K562 (cell line): ENCODE data around the gene PDZK1IP1. TPM values are rescaled to one million over a fixed set of nuclear protein-coding genes. Genes with fewer than 3 reads are reported as not detected.

ENCODE experiments used
- ATF6 ChIP-seq: sonication (generic); formaldehyde crosslinking; IDR thresholded peaks from 2 replicates; pipeline ENCODE4 v1.4.0; 2020; ENCODE audit warnings: mild to moderate bottlenecking, missing genetic modification reagents
- EGR1 ChIP-seq: fragments of 450-650 bp; conservative IDR thresholded peaks from 2 replicates; pipeline ENCODE4 v1.6.1; 2017; ENCODE audit warnings: mild to moderate bottlenecking
- ELF2 ChIP-seq: fragments of 250-450 bp; sonication (Bioruptor Pico); IDR thresholded peaks from 2 replicates; pipeline ENCODE4 v1.5.0; 2021; ENCODE audit warnings: mild to moderate bottlenecking
- ETV5 ChIP-seq: sonication (generic); formaldehyde crosslinking; IDR thresholded peaks from 2 replicates; pipeline ENCODE4 v1.4.0; 2020; ENCODE audit warnings: low read depth, mild to moderate bottlenecking, missing genetic modification reagents
- FOXK2 ChIP-seq, 2 experiments: fragments of 450-650 bp; IDR thresholded peaks in 1 of 2; conservative IDR thresholded peaks in 1 of 2; 2 replicates each; pipeline ENCODE4 v1.6.1; 2016; ENCODE audit warnings: low read depth in 2 of 2, mild to moderate bottlenecking in 1 of 2
- FOXP1 ChIP-seq: sonication (generic); formaldehyde crosslinking; IDR thresholded peaks from 2 replicates; pipeline ENCODE4 v1.8.0; 2022; ENCODE audit warnings: mild to moderate bottlenecking, missing genetic modification reagents
- FUS ChIP-seq: fragments of 200-400 bp; formaldehyde crosslinking; optimal IDR thresholded peaks from 2 replicates; pipeline ENCODE3; 2017; ENCODE audit warnings: low read depth, low read length
- GTF2E2 ChIP-seq: fragments of 200-800 bp; sonication (Bioruptor generic); IDR thresholded peaks from 2 replicates; pipeline ENCODE4 v1.6.1; 2016; ENCODE audit warnings: missing genetic modification characterization, missing compliant biosample characterization
- KLF13 ChIP-seq: fragments of 450-650 bp; IDR thresholded peaks from 2 replicates; pipeline ENCODE4 v1.6.1; 2016; ENCODE audit warnings: missing genetic modification characterization, low read depth, mild to moderate bottlenecking, missing compliant biosample characterization, moderate library complexity, borderline replicate concordance
- L3MBTL2 ChIP-seq: fragments of 450-650 bp; IDR thresholded peaks from 2 replicates; pipeline ENCODE4 v1.6.1; 2016; ENCODE audit warnings: mild to moderate bottlenecking, moderate library complexity
- MLLT1 ChIP-seq, 2 experiments: fragments of 450-650 bp; IDR thresholded peaks; 2 replicates each; pipeline ENCODE4 v1.6.1; 2016
- NBN ChIP-seq: fragments of 450-650 bp; IDR thresholded peaks from 2 replicates; pipeline ENCODE4 v1.6.1; 2016; ENCODE audit warnings: low read depth, mild to moderate bottlenecking
- NR3C1 ChIP-seq: sonication (generic); formaldehyde crosslinking; IDR thresholded peaks from 2 replicates; pipeline ENCODE4 v1.8.1; 2022; ENCODE audit warnings: missing genetic modification reagents
- RBFOX2 ChIP-seq: fragments of 200-400 bp; formaldehyde crosslinking; IDR thresholded peaks from 2 replicates; pipeline ENCODE4 v1.6.1; 2017; ENCODE audit warnings: low read depth, mild to moderate bottlenecking, low read length, moderate library complexity
- RBM22 ChIP-seq: fragments of 200-400 bp; formaldehyde crosslinking; IDR thresholded peaks from 2 replicates; pipeline ENCODE4 v1.6.1; 2018; ENCODE audit warnings: low read length, low read depth; ENCODE audit not compliant: poor library complexity, severe bottlenecking
- TEAD1 ChIP-seq, 2 experiments: fragments of 450-650 bp in 1 of 2; sonication (generic) in 1 of 2; formaldehyde crosslinking; IDR thresholded peaks; 2 replicates each; pipeline versions ENCODE4 v1.4.0 to v1.8.0; 2020 to 2022; ENCODE audit warnings: mild to moderate bottlenecking in 2 of 2, missing genetic modification reagents in 1 of 2
- XRCC5 ChIP-seq: fragments of 200-400 bp; formaldehyde crosslinking; IDR thresholded peaks from 2 replicates; pipeline ENCODE4 v1.6.1; 2017; ENCODE audit warnings: low read depth, mild to moderate bottlenecking, low read length
- ZNF133 ChIP-seq: fragments of 250-450 bp; sonication (Bioruptor Pico); IDR thresholded peaks from 2 replicates; pipeline ENCODE4 v1.4.0; 2020; ENCODE audit warnings: mild to moderate bottlenecking
- ZNF696 ChIP-seq: fragments of 250-450 bp; sonication (Bioruptor Pico); conservative IDR thresholded peaks from 2 replicates; pipeline ENCODE4 v1.4.0; 2020; ENCODE audit warnings: mild to moderate bottlenecking, moderate library complexity
- ZSCAN29 ChIP-seq: fragments of 450-650 bp; IDR thresholded peaks from 2 replicates; pipeline ENCODE4 v1.6.1; 2017
- polyA plus RNA-seq, 8 experiments: library from polyadenylated mRNA; depleted of rRNA in 4 of 8; stranded (reverse) in 5 of 8; unstranded in 3 of 8; fragments of >200 nt; fragmentation: Nextera tagmentation in 2 of 8; fragmentation: Illumina TruSeq in 1 of 8; extraction: Ambion mirVana in 2 of 8; extraction: Trizol in 1 of 8; gene quantifications; 2 replicates each; pipeline versions ENCODE4 v1.2.1 to v1.2.3, GENCODE V29; 2011 to 2014; ENCODE audit warnings: inconsistent platforms in 1 of 8, missing spikeins in 1 of 8
- total RNA-seq, 7 experiments: library from RNA; depleted of rRNA in 6 of 7; stranded (reverse); fragments of >200 nt in 6 of 7; fragmentation: Illumina TruSeq in 2 of 7; extraction: Trizol in 2 of 7; gene quantifications; 2 replicates each; pipeline versions ENCODE4 v1.2.1 to v1.2.3, GENCODE V29; 2011 to 2021; ENCODE audit warnings: low replicate concordance in 1 of 7
- TF ChIP-seq, protein P1 (sequence below): IDR thresholded peaks from 2 replicates; pipeline ENCODE4 v1.6.1; 2011; ENCODE audit not compliant: insufficient read length; ENCODE audit errors: extremely low read depth
- TF ChIP-seq, protein P2 (sequence below): sonication (generic); formaldehyde crosslinking; IDR thresholded peaks from 2 replicates; pipeline ENCODE4 v1.9.0; 2022; ENCODE audit warnings: mild to moderate bottlenecking, missing genetic modification reagents
- TF ChIP-seq, protein P3 (sequence below): fragments of 450-650 bp; IDR thresholded peaks from 2 replicates; pipeline ENCODE4 v1.6.1; 2016

Gene PDZK1IP1
- total and polyA plus RNA-seq, 9 of the 15 experiments (the other 6 are each of a cell fraction or from before 2014, with no cell fraction given), result 0.17 to 0.68 (median 0.53) TPM; not detected in 2

DNA sequence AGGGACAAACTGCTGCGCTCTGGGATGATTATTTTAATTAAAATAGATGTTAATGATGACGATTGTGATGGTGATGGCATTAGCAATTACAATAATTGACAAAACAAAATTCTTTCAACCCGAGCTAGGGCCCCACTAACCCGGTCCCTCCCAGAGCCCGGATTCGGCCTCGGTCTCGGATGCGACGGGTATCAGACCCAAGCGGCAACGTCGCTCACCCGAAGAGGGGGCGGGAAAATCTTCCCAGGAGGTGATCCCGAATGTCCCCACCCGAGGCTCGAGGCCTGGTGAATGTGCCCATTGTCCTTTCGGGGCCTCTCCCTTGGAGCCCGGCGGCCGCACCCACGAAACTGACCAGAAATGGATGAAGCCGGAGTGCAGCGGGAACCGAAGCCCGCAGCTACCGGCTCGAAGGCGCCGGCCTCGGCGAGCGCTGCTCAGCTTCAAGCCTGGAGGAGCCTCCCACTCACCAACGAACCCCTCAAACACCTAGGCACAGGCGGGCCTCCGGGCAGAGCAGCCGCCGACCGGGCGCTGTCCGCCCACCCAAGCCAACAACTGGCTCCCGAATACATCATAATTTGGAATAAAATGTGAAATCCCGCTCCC is 41.0 kb upstream of the PDZK1IP1 start (continued):
- TF ChIP-seq, protein P1, sequence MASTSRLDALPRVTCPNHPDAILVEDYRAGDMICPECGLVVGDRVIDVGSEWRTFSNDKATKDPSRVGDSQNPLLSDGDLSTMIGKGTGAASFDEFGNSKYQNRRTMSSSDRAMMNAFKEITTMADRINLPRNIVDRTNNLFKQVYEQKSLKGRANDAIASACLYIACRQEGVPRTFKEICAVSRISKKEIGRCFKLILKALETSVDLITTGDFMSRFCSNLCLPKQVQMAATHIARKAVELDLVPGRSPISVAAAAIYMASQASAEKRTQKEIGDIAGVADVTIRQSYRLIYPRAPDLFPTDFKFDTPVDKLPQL, result no peak
- peak; percentile 80 for TF ChIP-seq RBFOX2
- TF ChIP-seq XRCC5, result 0 out of 2 replicates have a peak, but pooled peaks have one; percentile 25
- TF ChIP-seq GTF2E2, result peak; percentile 87; the same call in 1 of the 2 replicates
- TF ChIP-seq, protein P2, sequence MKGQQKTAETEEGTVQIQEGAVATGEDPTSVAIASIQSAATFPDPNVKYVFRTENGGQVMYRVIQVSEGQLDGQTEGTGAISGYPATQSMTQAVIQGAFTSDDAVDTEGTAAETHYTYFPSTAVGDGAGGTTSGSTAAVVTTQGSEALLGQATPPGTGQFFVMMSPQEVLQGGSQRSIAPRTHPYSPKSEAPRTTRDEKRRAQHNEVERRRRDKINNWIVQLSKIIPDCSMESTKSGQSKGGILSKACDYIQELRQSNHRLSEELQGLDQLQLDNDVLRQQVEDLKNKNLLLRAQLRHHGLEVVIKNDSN (CRISPR knock-in tag), result 0 out of 2 replicates have a peak, but pooled peaks have one; percentile 21
- no peak for TF ChIP-seq ELF2 (CRISPR knock-in tag)
- TF ChIP-seq FOXK2 (conservative IDR thresholded peaks at IDR 0.05 in 1 of 2, IDR thresholded peaks at IDR 0.05 in 1 of 2; ENCODE audit: low read depth in 2 of 2), result no peak
- peak; percentile 59; the same call in 1 of the 2 replicates for TF ChIP-seq ETV5 (CRISPR knock-in tag)
- TF ChIP-seq ZSCAN29, result peak; percentile 43; the same call in 1 of the 2 replicates
- 0 out of 2 replicates have a peak, but pooled peaks have one; percentile 14 for TF ChIP-seq KLF13 (tag)
- peak in 1 of 2 experiments; percentile 63; a peak in 1 of 4 replicates for TF ChIP-seq TEAD1 (CRISPR knock-in tag; IDR thresholded peaks at IDR 0.05)
- peak; percentile 69 for TF ChIP-seq RBM22
- TF ChIP-seq ATF6 (CRISPR knock-in tag), result no peak
- 0 out of 2 replicates have a peak, but pooled peaks have one; percentile 31 for TF ChIP-seq FOXP1 (CRISPR knock-in tag)
- TF ChIP-seq ZNF133 (CRISPR knock-in tag), result no peak
- no peak for TF ChIP-seq ZNF696
- peak; percentile 31; the same call in 1 of the 2 replicates for TF ChIP-seq L3MBTL2
- no peak for TF ChIP-seq FUS
- peak; percentile 10 to 83; a peak in 2 of 4 replicates for TF ChIP-seq MLLT1 (IDR thresholded peaks at IDR 0.05)
- TF ChIP-seq EGR1, result peak; percentile 50; the same call in 1 of the 2 replicates
- TF ChIP-seq NR3C1, result no peak
- no peak for TF ChIP-seq NBN
- TF ChIP-seq, protein P3, sequence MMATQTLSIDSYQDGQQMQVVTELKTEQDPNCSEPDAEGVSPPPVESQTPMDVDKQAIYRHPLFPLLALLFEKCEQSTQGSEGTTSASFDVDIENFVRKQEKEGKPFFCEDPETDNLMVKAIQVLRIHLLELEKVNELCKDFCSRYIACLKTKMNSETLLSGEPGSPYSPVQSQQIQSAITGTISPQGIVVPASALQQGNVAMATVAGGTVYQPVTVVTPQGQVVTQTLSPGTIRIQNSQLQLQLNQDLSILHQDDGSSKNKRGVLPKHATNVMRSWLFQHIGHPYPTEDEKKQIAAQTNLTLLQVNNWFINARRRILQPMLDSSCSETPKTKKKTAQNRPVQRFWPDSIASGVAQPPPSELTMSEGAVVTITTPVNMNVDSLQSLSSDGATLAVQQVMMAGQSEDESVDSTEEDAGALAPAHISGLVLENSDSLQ, result peak; percentile 25; the same call in 1 of the 2 replicates
